ENCODE data around the gene SP3.

The SP3 gene

DNA sequence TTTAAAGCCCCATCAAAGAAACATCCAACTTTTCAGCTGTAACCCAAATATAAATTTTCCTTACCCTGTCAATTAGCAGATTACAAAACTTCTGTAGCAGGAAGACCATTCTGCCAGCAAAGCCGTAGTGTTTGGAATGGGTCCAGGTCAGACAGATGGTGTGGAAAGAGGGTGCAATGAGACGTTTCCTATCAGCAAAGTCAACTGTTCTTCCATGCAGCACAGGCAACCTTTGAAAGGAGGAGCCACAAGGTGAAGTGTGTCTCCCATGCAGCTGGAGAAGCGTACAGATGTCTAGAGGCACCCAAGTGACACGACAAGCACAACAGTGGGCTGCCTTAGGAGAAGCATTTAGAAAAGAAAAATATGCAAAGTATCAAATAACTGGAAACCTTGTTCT, 83.7 kb downstream of the SP3 start:
- Histone ChIP-seq H3K4me3 (ENCODE audit: low read length) (peak overlapping the region; percentile 53), H3K4me2 (ENCODE audit: low read length) (peak overlapping the region; percentile 74), H3F3A (ENCODE audit: control insufficient read depth, insufficient read depth) (peaks cover 10% of the 10 kb centered on the region), H4K20me1 (ENCODE audit: control insufficient read depth, insufficient read depth, low read depth, low read length) (no peaks in the 10 kb centered on the region), H3K36me3 (ENCODE audit: control insufficient read depth, low read length) (no peaks in the 10 kb centered on the region), H3K27me3 (ENCODE audit: control insufficient read depth, low read length) (no peaks in the 10 kb centered on the region), H3K9me3 (ENCODE audit: control insufficient read depth, insufficient read depth, low read length) (no peaks in the 10 kb centered on the region; the same call in 1 of the 2 replicates), H3K4me1 (ENCODE audit: control insufficient read depth, low read length) (peaks cover 59% of the 10 kb centered on the region), H3K9me2 (replicated peaks; ENCODE audit: control insufficient read depth, low read length) (no peaks in the 10 kb centered on the region), H3K79me2 (ENCODE audit: control insufficient read depth, low read length) (no peaks in the 10 kb centered on the region), H3K27ac (ENCODE audit: low read depth, low read length) (peak overlapping the region; percentile 80)
- TF ChIP-seq, protein P1, sequence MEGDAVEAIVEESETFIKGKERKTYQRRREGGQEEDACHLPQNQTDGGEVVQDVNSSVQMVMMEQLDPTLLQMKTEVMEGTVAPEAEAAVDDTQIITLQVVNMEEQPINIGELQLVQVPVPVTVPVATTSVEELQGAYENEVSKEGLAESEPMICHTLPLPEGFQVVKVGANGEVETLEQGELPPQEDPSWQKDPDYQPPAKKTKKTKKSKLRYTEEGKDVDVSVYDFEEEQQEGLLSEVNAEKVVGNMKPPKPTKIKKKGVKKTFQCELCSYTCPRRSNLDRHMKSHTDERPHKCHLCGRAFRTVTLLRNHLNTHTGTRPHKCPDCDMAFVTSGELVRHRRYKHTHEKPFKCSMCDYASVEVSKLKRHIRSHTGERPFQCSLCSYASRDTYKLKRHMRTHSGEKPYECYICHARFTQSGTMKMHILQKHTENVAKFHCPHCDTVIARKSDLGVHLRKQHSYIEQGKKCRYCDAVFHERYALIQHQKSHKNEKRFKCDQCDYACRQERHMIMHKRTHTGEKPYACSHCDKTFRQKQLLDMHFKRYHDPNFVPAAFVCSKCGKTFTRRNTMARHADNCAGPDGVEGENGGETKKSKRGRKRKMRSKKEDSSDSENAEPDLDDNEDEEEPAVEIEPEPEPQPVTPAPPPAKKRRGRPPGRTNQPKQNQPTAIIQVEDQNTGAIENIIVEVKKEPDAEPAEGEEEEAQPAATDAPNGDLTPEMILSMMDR (IDR thresholded peaks at IDR 0.05; ENCODE audit: low read depth, low read length, poor library complexity, severe bottlenecking): no peak
- no peak for TF ChIP-seq EZH2phosphoT487 (IDR thresholded peaks at IDR 0.05; ENCODE audit: borderline replicate concordance, low read length)

DNA sequence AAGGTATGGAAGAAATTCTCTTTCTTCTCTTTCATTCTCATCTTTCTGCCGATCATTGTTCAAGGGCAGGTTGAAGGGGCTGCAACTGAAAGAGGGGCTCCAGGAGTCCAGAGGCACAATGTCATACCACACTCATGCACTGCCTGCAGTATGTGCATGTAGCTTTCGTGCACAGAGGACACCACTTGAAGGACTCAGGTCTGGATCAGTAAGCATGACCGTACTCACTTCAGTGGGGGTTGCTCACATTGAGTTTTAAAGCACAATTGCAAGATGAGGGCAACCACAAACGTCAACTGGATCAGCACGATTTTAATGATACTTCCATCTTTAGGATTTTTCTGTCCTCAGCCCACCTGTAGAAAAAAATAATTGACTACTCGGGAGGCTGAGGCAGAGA, 84.6 kb downstream of the SP3 start:
- TF ChIP-seq EZH2phosphoT487 (IDR thresholded peaks at IDR 0.05; ENCODE audit: borderline replicate concordance, low read length): no peak
- TF ChIP-seq, protein P1 (IDR thresholded peaks at IDR 0.05; ENCODE audit: low read depth, low read length, poor library complexity, severe bottlenecking): no peak
- H3K36me3 ChIP-seq (ENCODE audit: control insufficient read depth, low read length): no peaks in the 10 kb centered on the region
- H3K4me3 ChIP-seq (ENCODE audit: low read length): peak overlapping the region; percentile 53
- no peaks in the 10 kb centered on the region for H4K20me1 ChIP-seq (ENCODE audit: control insufficient read depth, insufficient read depth, low read depth, low read length)
- peak overlapping the region; percentile 74 for H3K4me2 ChIP-seq (ENCODE audit: low read length)
- peaks cover 60% of the 10 kb centered on the region for H3K4me1 ChIP-seq (ENCODE audit: control insufficient read depth, low read length)
- peaks cover 10% of the 10 kb centered on the region for H3F3A ChIP-seq (ENCODE audit: control insufficient read depth, insufficient read depth)
- H3K9me2 ChIP-seq (replicated peaks; ENCODE audit: control insufficient read depth, low read length): no peaks in the 10 kb centered on the region
- H3K27me3 ChIP-seq (ENCODE audit: control insufficient read depth, low read length): no peaks in the 10 kb centered on the region
- no peaks in the 10 kb centered on the region; the same call in 1 of the 2 replicates for H3K9me3 ChIP-seq (ENCODE audit: control insufficient read depth, insufficient read depth, low read length)
- peak overlapping the region; percentile 80 for H3K27ac ChIP-seq (ENCODE audit: low read depth, low read length)
- H3K79me2 ChIP-seq (ENCODE audit: control insufficient read depth, low read length): no peaks in the 10 kb centered on the region

DNA sequence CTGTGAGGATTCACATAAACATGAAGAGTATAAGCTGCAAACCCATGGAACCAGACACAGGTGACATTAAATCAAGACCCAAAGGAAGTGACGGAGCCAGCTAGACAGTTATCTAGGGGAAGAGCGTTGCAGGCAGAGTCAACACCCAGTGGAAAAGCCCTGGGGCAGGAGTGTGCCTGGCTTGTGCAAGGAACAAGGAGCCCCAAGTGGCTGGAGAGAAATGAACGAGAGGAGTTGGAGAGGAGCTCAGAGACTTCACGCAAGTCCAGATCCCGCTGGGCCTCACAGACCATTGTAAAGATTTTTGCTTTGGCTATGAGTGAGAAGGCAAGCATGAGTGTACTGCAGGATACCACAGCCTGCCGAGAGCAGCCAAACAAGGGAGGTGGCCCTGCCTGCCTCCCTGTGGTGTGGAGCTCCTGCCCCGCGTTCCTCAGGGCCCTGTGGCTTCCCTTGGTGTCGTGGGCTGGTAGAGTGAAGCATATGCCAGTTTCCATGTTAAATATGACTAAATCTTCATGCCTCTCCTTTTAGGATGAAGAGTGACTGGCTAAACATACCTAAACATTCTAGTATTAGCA, 88.2 kb downstream of the SP3 start:
- no peak for TF ChIP-seq EZH2phosphoT487 (IDR thresholded peaks at IDR 0.05; ENCODE audit: borderline replicate concordance, low read length)
- TF ChIP-seq, protein P1 (IDR thresholded peaks at IDR 0.05; ENCODE audit: low read depth, low read length, poor library complexity, severe bottlenecking): no peak

More for the DNA sequence above, 88.2 kb downstream of the SP3 start:
- Histone ChIP-seq H3K27me3 (ENCODE audit: control insufficient read depth, low read length) (no peaks in the 10 kb centered on the region), H3K9me2 (replicated peaks; ENCODE audit: control insufficient read depth, low read length) (no peaks in the 10 kb centered on the region), H4K20me1 (ENCODE audit: control insufficient read depth, insufficient read depth, low read depth, low read length) (no peaks in the 10 kb centered on the region), H3K79me2 (ENCODE audit: control insufficient read depth, low read length) (no peaks in the 10 kb centered on the region), H3F3A (ENCODE audit: control insufficient read depth, insufficient read depth) (peaks cover 10% of the 10 kb centered on the region), H3K27ac (ENCODE audit: low read depth, low read length) (no peak overlapping the region), H3K4me2 (ENCODE audit: low read length) (no peak overlapping the region), H3K4me1 (ENCODE audit: control insufficient read depth, low read length) (peaks cover 54% of the 10 kb centered on the region), H3K4me3 (ENCODE audit: low read length) (no peak overlapping the region), H3K36me3 (ENCODE audit: control insufficient read depth, low read length) (no peaks in the 10 kb centered on the region), H3K9me3 (ENCODE audit: control insufficient read depth, insufficient read depth, low read length) (no peaks in the 10 kb centered on the region)
